ENCODE results near the gene HLA-DMB.

GRCh38 chr6:32941214-32941768, 463 bp upstream of the HLA-DMB start:
- TF ChIP-seq POLR2A (IDR thresholded peaks at IDR 0.05), result no peak
- no peak for TF ChIP-seq CTCF (IDR thresholded peaks at IDR 0.05)
